Astrocyte (in vitro differentiated cells and primary cell): ENCODE results near the gene ACTN1.

ENCODE experiments used
- CTCF ChIP-seq: IDR thresholded peaks from 2 replicates; pipeline ENCODE4 v1.5.1; 2011; ENCODE audit warnings: low read depth, mild to moderate bottlenecking, inconsistent platforms, low read length, moderate library complexity; ENCODE audit not compliant: insufficient read depth
- EZH2 ChIP-seq: IDR thresholded peaks from 2 replicates; pipeline ENCODE4 v1.6.1; 2012; ENCODE audit warnings: mild to moderate bottlenecking, low read length, inconsistent platforms; ENCODE audit not compliant: insufficient read depth

DNA sequence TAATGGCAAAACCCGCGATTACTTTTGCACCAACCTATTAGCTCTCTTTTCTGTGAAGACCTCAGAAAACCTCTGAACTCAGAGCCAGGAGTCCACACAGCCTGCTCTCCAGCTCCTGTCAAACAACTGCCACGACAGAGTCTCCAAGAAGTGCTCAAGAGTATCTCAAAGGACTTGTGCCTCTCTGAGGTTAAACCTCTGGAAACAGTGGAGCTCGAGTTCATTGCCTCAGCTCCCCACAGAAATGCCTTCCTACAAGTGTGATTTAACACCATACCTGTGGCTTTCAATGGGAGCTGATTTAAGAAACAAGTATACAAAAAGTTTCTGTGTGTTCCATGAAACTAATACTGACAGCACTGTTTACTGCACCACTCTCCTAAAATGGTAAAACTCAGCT, 20.1 kb downstream of the ACTN1 start:
- TF ChIP-seq EZH2 (no peak), CTCF (no peak)
